ENCODE data around the gene PDCL3.

Gene PDCL3

DNA sequence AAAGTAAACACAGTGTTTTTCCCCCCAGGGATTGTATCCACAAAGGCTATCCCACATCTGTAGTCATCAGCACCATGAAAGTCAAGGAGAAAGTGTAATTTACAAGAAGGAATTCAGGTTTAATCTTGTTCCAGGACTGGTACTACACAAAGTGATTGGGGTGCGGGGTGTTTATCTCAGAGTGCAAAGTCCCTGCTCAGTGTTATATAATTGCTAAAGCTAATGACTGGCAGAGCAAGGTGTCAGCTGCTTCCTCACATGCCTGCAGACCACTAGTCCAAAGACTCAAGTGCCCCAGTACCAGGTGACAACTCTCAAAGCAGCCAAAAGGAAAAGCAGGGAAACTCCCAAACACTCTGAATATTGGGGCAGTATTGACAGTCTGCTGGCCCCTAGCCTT, 40.4 kb upstream of the PDCL3 start:
- TF ChIP-seq, protein P1, sequence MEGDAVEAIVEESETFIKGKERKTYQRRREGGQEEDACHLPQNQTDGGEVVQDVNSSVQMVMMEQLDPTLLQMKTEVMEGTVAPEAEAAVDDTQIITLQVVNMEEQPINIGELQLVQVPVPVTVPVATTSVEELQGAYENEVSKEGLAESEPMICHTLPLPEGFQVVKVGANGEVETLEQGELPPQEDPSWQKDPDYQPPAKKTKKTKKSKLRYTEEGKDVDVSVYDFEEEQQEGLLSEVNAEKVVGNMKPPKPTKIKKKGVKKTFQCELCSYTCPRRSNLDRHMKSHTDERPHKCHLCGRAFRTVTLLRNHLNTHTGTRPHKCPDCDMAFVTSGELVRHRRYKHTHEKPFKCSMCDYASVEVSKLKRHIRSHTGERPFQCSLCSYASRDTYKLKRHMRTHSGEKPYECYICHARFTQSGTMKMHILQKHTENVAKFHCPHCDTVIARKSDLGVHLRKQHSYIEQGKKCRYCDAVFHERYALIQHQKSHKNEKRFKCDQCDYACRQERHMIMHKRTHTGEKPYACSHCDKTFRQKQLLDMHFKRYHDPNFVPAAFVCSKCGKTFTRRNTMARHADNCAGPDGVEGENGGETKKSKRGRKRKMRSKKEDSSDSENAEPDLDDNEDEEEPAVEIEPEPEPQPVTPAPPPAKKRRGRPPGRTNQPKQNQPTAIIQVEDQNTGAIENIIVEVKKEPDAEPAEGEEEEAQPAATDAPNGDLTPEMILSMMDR (IDR thresholded peaks at IDR 0.05; ENCODE audit: poor library complexity, severe bottlenecking), result no peak
- DNase-seq (ENCODE audit: low spot score), result no peak

DNA sequence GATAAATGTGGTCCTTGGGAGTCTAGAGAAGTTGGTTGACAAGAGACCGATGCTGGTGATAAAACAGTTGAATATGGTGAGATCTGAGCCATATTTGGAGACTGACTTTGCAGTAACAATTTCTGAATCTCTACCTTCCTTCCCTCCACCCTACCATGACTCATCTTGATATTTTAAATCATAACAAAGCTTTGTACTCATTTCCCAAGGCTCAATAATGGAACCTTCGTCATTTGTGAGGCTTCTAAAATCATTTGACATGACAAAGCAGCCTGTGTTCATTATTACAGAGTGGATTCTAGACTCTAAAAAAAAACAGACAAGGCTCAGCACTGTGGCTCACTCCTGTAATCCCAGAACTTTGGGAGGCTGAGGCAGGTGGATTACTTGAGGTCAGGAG, 38.5 kb upstream of the PDCL3 start:
- DNase-seq (ENCODE audit: low spot score), result no peak
- TF ChIP-seq, protein P1 (IDR thresholded peaks at IDR 0.05; ENCODE audit: poor library complexity, severe bottlenecking), result no peak

More for the DNA sequence above, 40.4 kb upstream of the PDCL3 start:
- ATAC-seq (ENCODE audit: low read depth), result no peak
- Histone ChIP-seq H3K27ac (ENCODE audit: poor library complexity, severe bottlenecking) (no peak overlapping the region), H3K36me3 (ENCODE audit: low read depth) (no peaks in the 10 kb centered on the region), H3K27me3 (ENCODE audit: insufficient read depth, poor library complexity, severe bottlenecking) (no peaks in the 10 kb centered on the region), H3K4me3 (ENCODE audit: severe bottlenecking) (no peak overlapping the region), H3K9me3 (ENCODE audit: severe bottlenecking) (no peaks in the 10 kb centered on the region), H3K4me1 (ENCODE audit: insufficient read depth, poor library complexity, severe bottlenecking) (no peaks in the 10 kb centered on the region)

DNA sequence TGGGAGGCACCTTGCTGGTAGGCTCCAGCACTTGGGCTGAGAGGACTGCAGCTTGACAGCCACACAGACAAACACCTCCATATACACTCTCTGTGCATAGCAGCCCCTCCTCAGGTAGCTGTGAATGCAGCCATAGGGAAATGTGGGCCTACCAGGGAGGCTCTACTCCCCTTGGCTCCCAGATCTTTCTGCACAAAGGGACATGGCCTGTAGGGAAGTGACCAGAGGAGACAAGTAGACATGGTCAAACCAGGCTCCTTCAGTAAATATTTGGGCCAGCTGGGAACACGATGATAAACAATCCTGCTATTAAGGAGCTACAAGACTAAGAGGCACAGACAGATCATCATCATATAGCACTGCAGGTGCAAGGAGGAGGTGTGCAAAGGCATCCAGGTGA, 35.9 kb upstream of the PDCL3 start:
- H3K9me3 ChIP-seq (ENCODE audit: severe bottlenecking), result no peaks in the 10 kb centered on the region
- no peak overlapping the region for H3K4me3 ChIP-seq (ENCODE audit: severe bottlenecking)
- TF ChIP-seq, protein P1 (IDR thresholded peaks at IDR 0.05; ENCODE audit: poor library complexity, severe bottlenecking), result no peak
- H3K27me3 ChIP-seq (ENCODE audit: insufficient read depth, poor library complexity, severe bottlenecking), result no peaks in the 10 kb centered on the region
- no peak overlapping the region for H3K27ac ChIP-seq (ENCODE audit: poor library complexity, severe bottlenecking)
- H3K36me3 ChIP-seq (ENCODE audit: low read depth), result no peaks in the 10 kb centered on the region
- ATAC-seq (ENCODE audit: low read depth) (no peak), DNase-seq (ENCODE audit: low spot score) (no peak)
- H3K4me1 ChIP-seq (ENCODE audit: insufficient read depth, poor library complexity, severe bottlenecking), result no peaks in the 10 kb centered on the region

More for the DNA sequence above, 38.5 kb upstream of the PDCL3 start:
- Histone ChIP-seq H3K27ac (ENCODE audit: poor library complexity, severe bottlenecking) (no peak overlapping the region), H3K4me3 (ENCODE audit: severe bottlenecking) (no peak overlapping the region), H3K9me3 (ENCODE audit: severe bottlenecking) (no peaks in the 10 kb centered on the region), H3K36me3 (ENCODE audit: low read depth) (no peaks in the 10 kb centered on the region), H3K4me1 (ENCODE audit: insufficient read depth, poor library complexity, severe bottlenecking) (no peaks in the 10 kb centered on the region), H3K27me3 (ENCODE audit: insufficient read depth, poor library complexity, severe bottlenecking) (no peaks in the 10 kb centered on the region)
- ATAC-seq (ENCODE audit: low read depth), result no peak

DNA sequence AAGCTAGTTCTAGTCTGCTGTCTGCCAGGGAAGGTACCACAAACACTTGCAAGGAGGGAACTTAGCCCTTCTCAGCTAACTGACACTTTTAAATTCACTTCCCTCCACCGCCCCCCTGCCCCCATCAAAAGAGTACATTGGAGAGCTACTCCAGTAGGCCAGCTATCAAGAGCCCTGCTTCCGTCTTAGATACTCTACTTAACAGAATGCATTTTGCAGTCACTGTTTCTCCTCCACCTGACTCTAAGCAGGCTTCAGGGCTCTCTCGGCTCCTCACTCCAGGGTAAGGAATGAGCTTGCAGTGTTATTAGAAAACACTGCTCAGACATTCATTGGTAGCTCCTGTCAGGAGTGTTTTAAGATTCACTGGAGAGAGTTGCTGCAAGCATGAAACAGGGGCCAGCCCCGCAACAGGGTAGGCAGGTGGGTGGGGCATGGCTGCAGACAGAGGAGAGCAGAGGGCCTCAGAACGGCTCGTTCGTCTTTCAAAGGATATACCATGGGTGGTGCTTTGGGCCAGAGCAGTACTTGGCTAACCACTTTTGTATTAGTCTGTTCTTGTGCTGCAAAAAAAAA, 35.3 kb upstream of the PDCL3 start:
- no peaks in the 10 kb centered on the region for H3K27me3 ChIP-seq (ENCODE audit: insufficient read depth, poor library complexity, severe bottlenecking)
- TF ChIP-seq, protein P1 (IDR thresholded peaks at IDR 0.05; ENCODE audit: poor library complexity, severe bottlenecking), result no peak
- no peaks in the 10 kb centered on the region for H3K4me1 ChIP-seq (ENCODE audit: insufficient read depth, poor library complexity, severe bottlenecking)
- H3K27ac ChIP-seq (ENCODE audit: poor library complexity, severe bottlenecking), result no peak overlapping the region
- DNase-seq (ENCODE audit: low spot score) (no peak), ATAC-seq (ENCODE audit: low read depth) (no peak)
- H3K9me3 ChIP-seq (ENCODE audit: severe bottlenecking), result no peaks in the 10 kb centered on the region
- no peaks in the 10 kb centered on the region for H3K36me3 ChIP-seq (ENCODE audit: low read depth)
- no peak overlapping the region for H3K4me3 ChIP-seq (ENCODE audit: severe bottlenecking)

DNA sequence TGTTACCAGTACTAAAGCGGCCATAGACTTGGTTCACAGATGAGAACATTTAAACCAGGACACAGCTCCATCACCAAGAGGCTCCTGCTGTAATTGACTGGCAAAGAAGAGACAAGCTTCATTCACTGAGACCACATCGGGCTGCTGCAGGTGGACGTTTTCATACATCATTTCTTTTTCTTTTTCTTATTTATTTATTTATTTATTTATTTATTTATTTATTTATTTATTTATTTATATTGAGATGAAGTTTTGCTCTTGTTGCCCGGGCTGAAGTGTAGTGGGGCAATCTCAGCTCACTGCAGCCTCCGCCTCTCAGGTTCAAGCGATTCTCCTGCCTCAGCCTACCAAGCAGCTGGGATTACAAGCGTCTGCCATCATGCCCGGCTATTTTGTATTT, 33.6 kb upstream of the PDCL3 start:
- H3K4me3 ChIP-seq (ENCODE audit: severe bottlenecking), result no peak overlapping the region
- ATAC-seq (ENCODE audit: low read depth), result no peak
- DNase-seq (ENCODE audit: low spot score), result no peak
- no peaks in the 10 kb centered on the region for H3K4me1 ChIP-seq (ENCODE audit: insufficient read depth, poor library complexity, severe bottlenecking)
- no peaks in the 10 kb centered on the region for H3K27me3 ChIP-seq (ENCODE audit: insufficient read depth, poor library complexity, severe bottlenecking)
- no peak overlapping the region for H3K27ac ChIP-seq (ENCODE audit: poor library complexity, severe bottlenecking)
- no peaks in the 10 kb centered on the region for H3K36me3 ChIP-seq (ENCODE audit: low read depth)
- TF ChIP-seq, protein P1 (IDR thresholded peaks at IDR 0.05; ENCODE audit: poor library complexity, severe bottlenecking), result no peak
- H3K9me3 ChIP-seq (ENCODE audit: severe bottlenecking), result no peaks in the 10 kb centered on the region

All from RWPE2 (cell line).